ENCODE measurements around the gene PDGFC. TPM values are rescaled to one million over a fixed set of nuclear protein-coding genes. Genes with fewer than 3 reads are reported as not detected.

PDGFC gene
- total and polyA plus RNA-seq, 9 donors = 18.6 to 58.0 (median 36.2) TPM

GRCh38 chr4:156723951-156724668 lies 247.5 kb downstream of the PDGFC start:
- H3K4me1 ChIP-seq (ENCODE audit: insufficient read depth) = no peaks in the 10 kb centered on the region
- intact Hi-C loops (cut with DNase I) = no loop called here
- H3K4me3 ChIP-seq = no peak overlapping the region
- TF ChIP-seq CTCF (IDR thresholded peaks at IDR 0.05) (no peak), POLR2A (IDR thresholded peaks at IDR 0.05) (no peak), EP300 (IDR thresholded peaks at IDR 0.05) (no peak)
- 91 to 95% (median 93%) methylated on average over 10 to 11 of the region's 11 CpGs for WGBS, 3 donors
- DNase-seq = no peak
- no peaks in the 10 kb centered on the region for H3K9me3 ChIP-seq
- no peaks in the 10 kb centered on the region for H3K27me3 ChIP-seq
- H3K27ac ChIP-seq = no peak overlapping the region
- no peaks in the 10 kb centered on the region for H3K36me3 ChIP-seq

GRCh38 chr4:156718226-156718625 lies 253.4 kb downstream of the PDGFC start:
- H3K27me3 ChIP-seq = no peaks in the 10 kb centered on the region
- DNase-seq = no peak
- no peaks in the 10 kb centered on the region for H3K9me3 ChIP-seq
- no peaks in the 10 kb centered on the region for H3K4me1 ChIP-seq (ENCODE audit: insufficient read depth)
- intact Hi-C loops (cut with DNase I) = no loop called here
- H3K36me3 ChIP-seq = no peaks in the 10 kb centered on the region
- H3K4me3 ChIP-seq = no peak overlapping the region
- no peak overlapping the region for H3K27ac ChIP-seq
- WGBS, 3 donors = 81 to 86% (median 84%) methylated on average over 8 of the region's 8 CpGs
- TF ChIP-seq EP300 (IDR thresholded peaks at IDR 0.05) = no peak
- TF ChIP-seq CTCF (IDR thresholded peaks at IDR 0.05) = no peak
- no peak for TF ChIP-seq POLR2A (IDR thresholded peaks at IDR 0.05)

GRCh38 chr4:156711193-156711590 lies 260.4 kb downstream of the PDGFC start:
- Histone ChIP-seq H3K27ac (no peak overlapping the region), H3K4me3 (no peak overlapping the region), H3K9me3 (no peaks in the 10 kb centered on the region), H3K27me3 (no peaks in the 10 kb centered on the region), H3K36me3 (no peaks in the 10 kb centered on the region), H3K4me1 (ENCODE audit: insufficient read depth) (no peaks in the 10 kb centered on the region)
- intact Hi-C loops (cut with DNase I) = no loop called here
- DNase-seq = no peak
- no peak for TF ChIP-seq EP300 (IDR thresholded peaks at IDR 0.05)
- TF ChIP-seq CTCF (IDR thresholded peaks at IDR 0.05) = no peak
- TF ChIP-seq POLR2A (IDR thresholded peaks at IDR 0.05) = no peak
- WGBS, 3 donors = 87 to 95% (median 94%) methylated on average over 4 of the region's 4 CpGs

Small RNAs within 50 kb of the gene (small RNA-seq; reads per million reads assigned to genes)
- not detected for gene AC092608.2

Other genes with a start within 250 kb of the PDGFC start
- 1 to 10 TPM in 6 of 7 donors, under 1 TPM in 1; 0.33 to 8.3 (median 1.8) TPM for gene GLRB, start 104.4 kb upstream of the PDGFC start, total RNA-seq
- 1 to 10 TPM in 1 of 2 donors, under 1 TPM in 1; 0.71 to 7.7 TPM for gene GLRB, start 104.4 kb upstream of the PDGFC start, polyA plus RNA-seq
- gene GRIA2, start 248.9 kb upstream of the PDGFC start, total RNA-seq = 1 to 10 TPM in 2 of 7 donors, under 1 TPM in 3, not detected in 2; 0.08 to 4.8 (median 1.00) TPM
- 1 to 10 TPM in 1 of 2 donors, under 1 TPM in 1; 0.04 to 3.6 TPM for gene GRIA2, start 248.9 kb upstream of the PDGFC start, polyA plus RNA-seq